Psoas muscle (tissue), 8 donors: ENCODE results near the gene FOXJ3. TPM values are rescaled to one million over a fixed set of nuclear protein-coding genes. Genes with fewer than 3 reads are reported as not detected.
A peak's percentile ranks its signal among the peaks of the same experiment; 100 is the strongest.

Experiments used
- ATAC-seq, 4 donors: fragments of 200-7000 bp; cut with Tn5 transposase; one replicate each; pipeline ENCODE4 v1.9.1; 2020; ENCODE audit warnings: moderate library complexity in 3 of 4, mild to moderate bottlenecking in 2 of 4
- DNase-seq, 2 donors: peaks; one replicate each; pipeline ENCODE4 v3.0.0-alpha.2; 2020
- H3K27ac ChIP-seq: fragments of 200-600 bp; one replicate; pipeline ENCODE4 v1.8.0; 2022
- H3K27me3 ChIP-seq, 3 donors: fragments of 200-600 bp in 1 of 3; one replicate each; pipeline versions ENCODE4 v1.6.1 to v1.8.0; 2013 to 2022; ENCODE audit warnings: low read length in 2 of 3, mild to moderate bottlenecking in 2 of 3, moderate library complexity in 1 of 3; ENCODE audit not compliant: insufficient read depth in 3 of 3
- H3K36me3 ChIP-seq, 2 donors: fragments of 200-600 bp in 1 of 2; one replicate each; pipeline versions ENCODE4 v1.6.1 to v1.8.0; 2013 to 2022; ENCODE audit warnings: low read depth in 1 of 2, mild to moderate bottlenecking in 1 of 2, moderate library complexity in 1 of 2; ENCODE audit not compliant: insufficient read depth in 1 of 2
- H3K4me1 ChIP-seq: fragments of 200-600 bp; one replicate; pipeline ENCODE4 v1.8.0; 2022
- H3K4me3 ChIP-seq: fragments of 200-600 bp; one replicate; pipeline ENCODE4 v1.8.0; 2022; ENCODE audit warnings: mild to moderate bottlenecking
- H3K9me3 ChIP-seq: fragments of 200-600 bp; one replicate; pipeline ENCODE4 v1.8.0; 2022
- WGBS, 3 donors: extraction: QIAGEN DNeasy Blood & Tissue Kit; methylation state at CpG; one replicate each; pipeline versions ENCODE4 v1.1.6 to v1.1.7; 2013; 5-methylcytosine and 5-hydroxymethylcytosine counted together
- intact Hi-C, 2 donors: fragments of 100-400 bp; cut with DNase I; formaldehyde crosslinking; loops; one replicate each; pipeline versions ENCODE4 v1.11.0 to v1.14.2; 2022
- polyA plus RNA-seq, 3 donors: library from polyadenylated mRNA; stranded (reverse); fragments of 200-250 nt; gene quantifications; one replicate each; pipeline ENCODE4 v1.2.3, GENCODE V29; 2013
- total RNA-seq, 4 donors: library from RNA; stranded (reverse); fragmentation: NEBNext Ultra II Directional in 2 of 4; extraction: Animal tissue kit (Norgen Biotek cat#: 25700) in 2 of 4; gene quantifications; one replicate each; pipeline versions ENCODE4 v1.2.1 to v1.2.4, GENCODE V29; 2021 to 2023
- TF ChIP-seq, protein P1 (sequence below): fragments of 200-600 bp; IDR thresholded peaks from one replicate; pipeline ENCODE4 v1.8.0; 2022; ENCODE audit warnings: antibody characterized with exemption
- donor health status: healthy with polysubstance abuse.
- donor health status: DM: no; HTN: no; CAD: no; lungs with moderate emphysema.
- donor health status: Bipolar disorder and iron deficiency.
- donor health status: healthy.
- donor health status: DM: yes; HTN: yes; CAD: no.
- donor health status: DM: no; HTN: no; CAD: no.
- donor health status: DM: no; HTN: no; CAD: no.
- donor health status: DM: yes; HTN: yes; CAD: no.

Gene FOXJ3
- total and polyA plus RNA-seq, 7 donors: 15.1 to 53.1 (median 47.9) TPM

DNA sequence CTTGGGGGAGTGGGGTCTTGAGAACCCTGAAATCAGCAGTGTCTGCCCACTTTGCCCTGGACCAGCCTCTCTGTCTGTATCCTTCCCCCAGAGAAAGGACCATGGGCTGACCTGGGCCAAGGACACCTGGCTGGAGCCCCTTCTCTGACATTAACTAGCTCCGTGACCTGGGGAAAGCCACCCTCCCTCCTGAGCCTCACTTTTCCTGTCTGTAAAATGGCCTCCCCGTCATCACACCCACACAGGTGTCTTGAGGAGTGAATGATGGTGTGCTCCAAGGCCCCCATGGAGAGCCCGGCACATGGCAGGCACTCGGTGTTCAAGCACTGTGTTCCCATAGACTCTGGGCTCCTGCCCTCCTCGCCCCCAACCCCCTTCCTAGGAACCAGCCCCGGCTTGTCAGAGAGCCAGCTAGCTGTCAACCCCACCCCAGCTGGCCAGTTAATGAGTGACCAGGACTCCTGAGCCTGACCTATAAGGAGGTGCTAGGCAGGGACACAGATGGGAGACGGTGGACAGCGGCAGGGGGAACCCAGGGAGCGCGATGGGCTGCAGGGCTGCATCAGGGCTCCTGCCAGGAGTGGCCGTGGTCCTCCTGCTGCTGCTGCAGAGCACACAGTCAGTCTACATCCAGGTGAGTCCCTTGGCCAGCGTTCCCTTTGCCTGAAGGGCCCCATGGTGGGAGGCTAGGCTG lies 182.0 kb downstream of the FOXJ3 start, which contains the start of gene GUCA2B:
TSS of gene GUCA2B (plus strand) at position 504 of the 694 bp plus-strand sequence. CDS start at position 545, 41 bp downstream.
- TF ChIP-seq, protein P1, sequence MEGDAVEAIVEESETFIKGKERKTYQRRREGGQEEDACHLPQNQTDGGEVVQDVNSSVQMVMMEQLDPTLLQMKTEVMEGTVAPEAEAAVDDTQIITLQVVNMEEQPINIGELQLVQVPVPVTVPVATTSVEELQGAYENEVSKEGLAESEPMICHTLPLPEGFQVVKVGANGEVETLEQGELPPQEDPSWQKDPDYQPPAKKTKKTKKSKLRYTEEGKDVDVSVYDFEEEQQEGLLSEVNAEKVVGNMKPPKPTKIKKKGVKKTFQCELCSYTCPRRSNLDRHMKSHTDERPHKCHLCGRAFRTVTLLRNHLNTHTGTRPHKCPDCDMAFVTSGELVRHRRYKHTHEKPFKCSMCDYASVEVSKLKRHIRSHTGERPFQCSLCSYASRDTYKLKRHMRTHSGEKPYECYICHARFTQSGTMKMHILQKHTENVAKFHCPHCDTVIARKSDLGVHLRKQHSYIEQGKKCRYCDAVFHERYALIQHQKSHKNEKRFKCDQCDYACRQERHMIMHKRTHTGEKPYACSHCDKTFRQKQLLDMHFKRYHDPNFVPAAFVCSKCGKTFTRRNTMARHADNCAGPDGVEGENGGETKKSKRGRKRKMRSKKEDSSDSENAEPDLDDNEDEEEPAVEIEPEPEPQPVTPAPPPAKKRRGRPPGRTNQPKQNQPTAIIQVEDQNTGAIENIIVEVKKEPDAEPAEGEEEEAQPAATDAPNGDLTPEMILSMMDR: no peak
- WGBS, 3 donors: 81 to 90% (median 82%) methylated on average over 12 of the region's 12 CpGs
- H3K36me3 ChIP-seq: no peaks in the 10 kb centered on the region
- DNase-seq: no peak
- peaks cover 0 to 12% (median 2%) of the 10 kb centered on the region in 3 donors for H3K27me3 ChIP-seq
- no peak within 1 kb of the TSS for H3K4me3 ChIP-seq
- no peak within 1 kb of the TSS for H3K27ac ChIP-seq
- ATAC-seq: no peak
- H3K4me1 ChIP-seq: no peaks in the 10 kb centered on the region
- no peaks in the 10 kb centered on the region for H3K9me3 ChIP-seq
- intact Hi-C loops: loop anchor here in 1 of 2 donors (10.0 kb wide), 1 partner anchor 592 kb away; the partner anchor contains the start of gene CLDN19

DNA sequence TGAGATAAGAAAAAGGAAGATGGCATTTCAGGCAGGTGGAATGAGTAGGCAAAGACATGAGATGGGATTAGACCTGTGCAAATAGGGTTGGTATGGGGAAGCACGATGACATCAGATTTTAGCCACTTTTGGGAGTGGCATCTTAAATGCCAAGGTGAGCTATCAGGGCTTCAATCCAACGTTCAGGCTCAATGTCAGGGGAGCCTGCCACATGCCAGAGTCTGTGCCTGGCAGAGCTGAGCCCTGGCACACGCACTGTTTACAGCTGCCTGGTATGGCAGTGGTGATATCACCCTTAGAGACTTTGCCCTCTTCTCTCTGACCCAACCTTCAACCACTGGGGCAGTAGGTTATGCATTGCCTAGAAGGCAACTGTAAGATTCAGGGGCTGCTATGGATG lies 182.9 kb downstream of the FOXJ3 start:
- intact Hi-C loops: loop anchor here in 1 of 2 donors (10.0 kb wide), 1 partner anchor 593 kb away; the partner anchor contains the start of gene CLDN19
- no peaks in the 10 kb centered on the region for H3K9me3 ChIP-seq
- H3K27ac ChIP-seq: no peak overlapping the region
- no peaks in the 10 kb centered on the region for H3K4me1 ChIP-seq
- H3K4me3 ChIP-seq: no peak overlapping the region
- no peak for DNase-seq
- TF ChIP-seq, protein P1: no peak
- 40 to 49% (median 42%) methylated on average over 3 of the region's 3 CpGs for WGBS, 3 donors
- peaks cover 0 to 20% (median 4%) of the 10 kb centered on the region in 3 donors for H3K27me3 ChIP-seq
- peak; percentile 27 to 80 (median 70) for ATAC-seq
- H3K36me3 ChIP-seq: no peaks in the 10 kb centered on the region

DNA sequence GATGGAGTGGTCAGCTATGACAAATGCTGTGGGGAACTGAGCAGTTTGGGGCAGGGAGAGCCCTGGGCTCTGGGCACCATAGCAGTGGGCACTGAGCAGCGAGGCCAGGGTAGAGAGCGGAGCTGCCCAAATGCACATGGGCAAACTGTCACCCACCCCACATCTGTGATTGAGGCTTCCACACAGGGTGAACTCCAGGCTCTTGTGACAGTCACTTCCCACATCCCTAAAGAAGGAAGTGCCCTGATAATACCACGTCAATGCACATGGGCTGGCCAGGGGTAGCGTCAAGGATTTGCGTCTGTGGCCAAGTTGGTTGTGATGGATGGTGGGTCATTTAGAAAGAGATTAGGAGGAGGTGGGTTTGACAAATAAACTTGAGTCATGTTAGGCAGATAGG lies 184.4 kb downstream of the FOXJ3 start:
- no peak overlapping the region for H3K4me3 ChIP-seq
- no peak for DNase-seq
- TF ChIP-seq, protein P1: no peak
- no peak overlapping the region for H3K27ac ChIP-seq
- no peaks in the 10 kb centered on the region for H3K4me1 ChIP-seq
- no peak for ATAC-seq
- 88 to 90% (median 89%) methylated on average over 5 of the region's 5 CpGs for WGBS, 3 donors
- peaks cover 0 to 30% (median 8%) of the 10 kb centered on the region in 3 donors for H3K27me3 ChIP-seq
- no peaks in the 10 kb centered on the region for H3K36me3 ChIP-seq
- no peaks in the 10 kb centered on the region for H3K9me3 ChIP-seq
- intact Hi-C loops: loop anchor here in 1 of 2 donors (10.0 kb wide), 1 partner anchor 594 kb away; the partner anchor contains the start of gene CLDN19

DNA sequence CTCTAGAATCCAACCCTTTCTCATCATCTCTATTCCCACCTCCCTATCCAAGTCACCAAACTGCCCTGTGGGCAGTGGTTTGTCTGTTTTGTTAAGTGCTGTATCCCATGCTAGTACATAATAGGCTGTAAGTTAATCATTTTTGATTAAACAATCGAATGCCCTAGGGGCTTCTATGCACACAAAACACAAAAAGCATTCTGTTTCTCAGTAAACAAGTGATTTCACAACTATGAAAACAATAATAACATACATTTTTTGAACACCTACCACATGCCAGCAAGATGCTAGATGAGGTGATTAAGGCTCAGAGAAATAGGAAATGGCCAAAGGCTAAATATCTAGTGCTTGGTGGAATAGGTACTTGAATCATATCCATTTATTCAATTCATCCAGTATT lies 186.9 kb downstream of the FOXJ3 start:
- Histone ChIP-seq H3K9me3 (no peaks in the 10 kb centered on the region), H3K27me3 (peaks cover 2 to 53% (median 16%) of the 10 kb centered on the region in 3 donors), H3K4me3 (no peak overlapping the region), H3K4me1 (no peaks in the 10 kb centered on the region), H3K36me3 (no peaks in the 10 kb centered on the region), H3K27ac (no peak overlapping the region)
- ATAC-seq (no peak), DNase-seq (no peak)
- intact Hi-C loops: loop anchor here (5.0 to 10.0 kb wide), 3 partner anchors 599 to 1167 kb away; no protein-coding TSS in a partner anchor
- 78 to 85% (median 79%) methylated on average over 1 of the region's 1 CpG for WGBS, 3 donors
- TF ChIP-seq, protein P1: no peak
